HCT116 (cell line): ENCODE results near the gene GMIP.

ENCODE experiments used
- EZH2 ChIP-seq: fragments of 200-600 bp; sonication (generic); IDR thresholded peaks from 2 replicates; pipeline ENCODE4 v1.6.1; 2017; ENCODE audit warnings: antibody characterized with exemption, mixed run types
- EZH2phosphoT487 ChIP-seq: fragments of 200-600 bp; IDR thresholded peaks from 2 replicates; pipeline ENCODE4 v1.6.1; 2018; ENCODE audit warnings: antibody characterized with exemption, borderline replicate concordance
- FOSL1 ChIP-seq: IDR thresholded peaks from 2 replicates; pipeline ENCODE4 v1.6.1; 2012; ENCODE audit warnings: low read depth
- JUND ChIP-seq: IDR thresholded peaks from 2 replicates; pipeline ENCODE4 v1.6.1; 2012
- POLR2A ChIP-seq: IDR thresholded peaks from 2 replicates; pipeline ENCODE4 v1.7.0; 2011; ENCODE audit warnings: borderline replicate concordance; ENCODE audit not compliant: insufficient read depth, insufficient read length; ENCODE audit errors: extremely low read depth
- SP1 ChIP-seq: IDR thresholded peaks from 2 replicates; pipeline ENCODE4 v1.6.1; 2012; ENCODE audit warnings: low read depth
- TF ChIP-seq, protein P1 (sequence below), 3 experiments: fragments of 200-600 bp in 1 of 3; sonication (generic) in 1 of 3; IDR thresholded peaks in 2 of 3; conservative IDR thresholded peaks in 1 of 3; 2 replicates each; pipeline ENCODE4 v1.5.1; 2012 to 2017; ENCODE audit warnings: low read depth in 2 of 3, low read length in 2 of 3, antibody characterized with exemption in 1 of 3, borderline replicate concordance in 1 of 3, control low read depth in 1 of 3, mild to moderate bottlenecking in 1 of 3, mixed read lengths in 1 of 3, mixed run types in 1 of 3, moderate library complexity in 1 of 3; ENCODE audit not compliant: insufficient read depth in 1 of 3

DNA sequence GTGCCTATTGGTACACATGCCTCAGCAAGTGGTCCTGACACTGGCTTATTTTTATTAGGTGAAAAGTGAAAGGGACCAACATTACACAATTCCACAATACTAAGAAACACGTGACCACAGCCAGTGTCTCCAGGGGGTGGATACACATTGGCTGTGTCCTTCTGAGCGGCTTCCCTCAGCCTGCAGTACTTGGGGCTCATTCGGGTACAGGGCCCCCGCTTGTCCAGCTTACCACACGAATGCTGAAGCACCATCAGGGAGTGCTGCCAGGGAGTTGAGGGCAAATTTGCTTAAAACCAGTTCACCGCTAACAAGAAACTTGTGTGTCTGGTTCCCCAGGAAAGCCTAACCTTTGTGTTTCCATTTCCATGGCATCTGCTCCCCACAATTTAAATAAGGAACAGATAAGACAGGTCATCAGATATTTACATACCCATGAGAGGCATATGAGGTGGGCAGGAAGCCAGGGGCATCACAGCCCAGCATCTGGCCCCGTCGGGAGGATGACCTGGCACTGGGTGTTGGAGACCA is 48.2 kb downstream of the GMIP start:
- TF ChIP-seq JUND (no peak), FOSL1 (no peak), EZH2 (no peak), EZH2phosphoT487 (no peak), POLR2A (no peak), SP1 (no peak)
- TF ChIP-seq, protein P1, sequence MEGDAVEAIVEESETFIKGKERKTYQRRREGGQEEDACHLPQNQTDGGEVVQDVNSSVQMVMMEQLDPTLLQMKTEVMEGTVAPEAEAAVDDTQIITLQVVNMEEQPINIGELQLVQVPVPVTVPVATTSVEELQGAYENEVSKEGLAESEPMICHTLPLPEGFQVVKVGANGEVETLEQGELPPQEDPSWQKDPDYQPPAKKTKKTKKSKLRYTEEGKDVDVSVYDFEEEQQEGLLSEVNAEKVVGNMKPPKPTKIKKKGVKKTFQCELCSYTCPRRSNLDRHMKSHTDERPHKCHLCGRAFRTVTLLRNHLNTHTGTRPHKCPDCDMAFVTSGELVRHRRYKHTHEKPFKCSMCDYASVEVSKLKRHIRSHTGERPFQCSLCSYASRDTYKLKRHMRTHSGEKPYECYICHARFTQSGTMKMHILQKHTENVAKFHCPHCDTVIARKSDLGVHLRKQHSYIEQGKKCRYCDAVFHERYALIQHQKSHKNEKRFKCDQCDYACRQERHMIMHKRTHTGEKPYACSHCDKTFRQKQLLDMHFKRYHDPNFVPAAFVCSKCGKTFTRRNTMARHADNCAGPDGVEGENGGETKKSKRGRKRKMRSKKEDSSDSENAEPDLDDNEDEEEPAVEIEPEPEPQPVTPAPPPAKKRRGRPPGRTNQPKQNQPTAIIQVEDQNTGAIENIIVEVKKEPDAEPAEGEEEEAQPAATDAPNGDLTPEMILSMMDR (IDR thresholded peaks at IDR 0.05 in 2 of 3, conservative IDR thresholded peaks at IDR 0.05 in 1 of 3; ENCODE audit: borderline replicate concordance in 1 of 3, insufficient read depth in 1 of 3, low read depth in 2 of 3, low read length in 2 of 3), result no peak
